Dedifferentiated amniotic fluid mesenchymal stem cell (primary cell): Measurements from ENCODE around the gene CSGALNACT2.
A peak's percentile ranks its signal among the peaks of the same experiment; 100 is the strongest.

ENCODE experiments used
- DNase-seq: peaks from one replicate; pipeline ENCODE4 v3.0.0-alpha.2; 2016; ENCODE audit errors: extremely low spot score

The CSGALNACT2 gene

GRCh38 chr10:43186150-43186549 lies 47.9 kb downstream of the CSGALNACT2 start:
- DNase-seq: no peak

- DNase-seq: no peak
Measured at GRCh38 chr10:43187213-43187612, 49.0 kb downstream of the CSGALNACT2 start.

- DNase-seq: peak; percentile 55
Measured at GRCh38 chr10:43188702-43189101, 50.5 kb downstream of the CSGALNACT2 start.

- no peak for DNase-seq
Measured at GRCh38 chr10:43190289-43190688, 52.0 kb downstream of the CSGALNACT2 start.

- no peak for DNase-seq
Measured at GRCh38 chr10:43190775-43191174, 52.5 kb downstream of the CSGALNACT2 start.

GRCh38 chr10:43192884-43193283 lies 54.6 kb downstream of the CSGALNACT2 start:
- DNase-seq: no peak

- no peak for DNase-seq
Measured at GRCh38 chr10:43193496-43194080, 55.3 kb downstream of the CSGALNACT2 start.

- DNase-seq: no peak
Measured at GRCh38 chr10:43194266-43194665, 56.0 kb downstream of the CSGALNACT2 start.

GRCh38 chr10:43194859-43195258 lies 56.6 kb downstream of the CSGALNACT2 start:
- DNase-seq: no peak

- DNase-seq: no peak
Measured at GRCh38 chr10:43195557-43195956, 57.3 kb downstream of the CSGALNACT2 start.

- no peak for DNase-seq
Measured at GRCh38 chr10:43196131-43196980, 58.1 kb downstream of the CSGALNACT2 start.

- no peak for DNase-seq
Measured at GRCh38 chr10:43196981-43197833, 59.0 kb downstream of the CSGALNACT2 start.

- no peak for DNase-seq
Measured at GRCh38 chr10:43197834-43198681, 59.8 kb downstream of the CSGALNACT2 start.

- DNase-seq: no peak
Measured at GRCh38 chr10:43198682-43199005, 60.4 kb downstream of the CSGALNACT2 start.

GRCh38 chr10:43199088-43199683 lies 60.9 kb downstream of the CSGALNACT2 start:
- no peak for DNase-seq

- no peak for DNase-seq
Measured at GRCh38 chr10:43199684-43200537, 61.7 kb downstream of the CSGALNACT2 start.

GRCh38 chr10:43200538-43201390 lies 62.5 kb downstream of the CSGALNACT2 start:
- DNase-seq: no peak

GRCh38 chr10:43201545-43202131 lies 63.4 kb downstream of the CSGALNACT2 start:
- no peak for DNase-seq

GRCh38 chr10:43202224-43202656 lies 64.0 kb downstream of the CSGALNACT2 start:
- DNase-seq: no peak
